Psoas muscle (tissue), 8 donors: ENCODE measurements around the gene ITGB1. TPM values are rescaled to one million over a fixed set of nuclear protein-coding genes. Genes with fewer than 3 reads are reported as not detected.
"Not testable (repeated sequence)": the region's sequence is repeated elsewhere in the genome, so short reads cannot be mapped to it uniquely, and the experiment has no call there.

Source experiments
- ATAC-seq, 4 donors: fragments of 200-7000 bp; cut with Tn5 transposase; one replicate each; pipeline ENCODE4 v1.9.1; 2020; ENCODE audit warnings: moderate library complexity in 3 of 4, mild to moderate bottlenecking in 2 of 4
- DNase-seq, 2 donors: peaks; one replicate each; pipeline ENCODE4 v3.0.0-alpha.2; 2020
- H3K27ac ChIP-seq: fragments of 200-600 bp; one replicate; pipeline ENCODE4 v1.8.0; 2022
- H3K27me3 ChIP-seq, 3 donors: fragments of 200-600 bp in 1 of 3; one replicate each; pipeline versions ENCODE4 v1.6.1 to v1.8.0; 2013 to 2022; ENCODE audit warnings: low read length in 2 of 3, mild to moderate bottlenecking in 2 of 3, moderate library complexity in 1 of 3; ENCODE audit not compliant: insufficient read depth in 3 of 3
- H3K36me3 ChIP-seq, 2 donors: fragments of 200-600 bp in 1 of 2; one replicate each; pipeline versions ENCODE4 v1.6.1 to v1.8.0; 2013 to 2022; ENCODE audit warnings: low read depth in 1 of 2, mild to moderate bottlenecking in 1 of 2, moderate library complexity in 1 of 2; ENCODE audit not compliant: insufficient read depth in 1 of 2
- H3K4me1 ChIP-seq: fragments of 200-600 bp; one replicate; pipeline ENCODE4 v1.8.0; 2022
- H3K4me3 ChIP-seq: fragments of 200-600 bp; one replicate; pipeline ENCODE4 v1.8.0; 2022; ENCODE audit warnings: mild to moderate bottlenecking
- H3K9me3 ChIP-seq: fragments of 200-600 bp; one replicate; pipeline ENCODE4 v1.8.0; 2022
- WGBS, 3 donors: extraction: QIAGEN DNeasy Blood & Tissue Kit; methylation state at CpG; one replicate each; pipeline versions ENCODE4 v1.1.6 to v1.1.7; 2013; 5-methylcytosine and 5-hydroxymethylcytosine counted together
- intact Hi-C, 2 donors: fragments of 100-400 bp; cut with DNase I; formaldehyde crosslinking; loops; one replicate each; pipeline versions ENCODE4 v1.11.0 to v1.14.2; 2022
- polyA plus RNA-seq, 3 donors: library from polyadenylated mRNA; stranded (reverse); fragments of 200-250 nt; gene quantifications; one replicate each; pipeline ENCODE4 v1.2.3, GENCODE V29; 2013
- total RNA-seq, 4 donors: library from RNA; stranded (reverse); fragmentation: NEBNext Ultra II Directional in 2 of 4; extraction: Animal tissue kit (Norgen Biotek cat#: 25700) in 2 of 4; gene quantifications; one replicate each; pipeline versions ENCODE4 v1.2.1 to v1.2.4, GENCODE V29; 2021 to 2023
- TF ChIP-seq, protein P1 (sequence below): fragments of 200-600 bp; IDR thresholded peaks from one replicate; pipeline ENCODE4 v1.8.0; 2022; ENCODE audit warnings: antibody characterized with exemption
- donor health status: healthy with polysubstance abuse.
- donor health status: DM: no; HTN: no; CAD: no; lungs with moderate emphysema.
- donor health status: Bipolar disorder and iron deficiency.
- donor health status: healthy.
- donor health status: DM: yes; HTN: yes; CAD: no.
- donor health status: DM: no; HTN: no; CAD: no.
- donor health status: DM: no; HTN: no; CAD: no.
- donor health status: DM: yes; HTN: yes; CAD: no.

ITGB1 gene
- total and polyA plus RNA-seq, 7 donors, result 215 to 569 (median 255) TPM

DNA sequence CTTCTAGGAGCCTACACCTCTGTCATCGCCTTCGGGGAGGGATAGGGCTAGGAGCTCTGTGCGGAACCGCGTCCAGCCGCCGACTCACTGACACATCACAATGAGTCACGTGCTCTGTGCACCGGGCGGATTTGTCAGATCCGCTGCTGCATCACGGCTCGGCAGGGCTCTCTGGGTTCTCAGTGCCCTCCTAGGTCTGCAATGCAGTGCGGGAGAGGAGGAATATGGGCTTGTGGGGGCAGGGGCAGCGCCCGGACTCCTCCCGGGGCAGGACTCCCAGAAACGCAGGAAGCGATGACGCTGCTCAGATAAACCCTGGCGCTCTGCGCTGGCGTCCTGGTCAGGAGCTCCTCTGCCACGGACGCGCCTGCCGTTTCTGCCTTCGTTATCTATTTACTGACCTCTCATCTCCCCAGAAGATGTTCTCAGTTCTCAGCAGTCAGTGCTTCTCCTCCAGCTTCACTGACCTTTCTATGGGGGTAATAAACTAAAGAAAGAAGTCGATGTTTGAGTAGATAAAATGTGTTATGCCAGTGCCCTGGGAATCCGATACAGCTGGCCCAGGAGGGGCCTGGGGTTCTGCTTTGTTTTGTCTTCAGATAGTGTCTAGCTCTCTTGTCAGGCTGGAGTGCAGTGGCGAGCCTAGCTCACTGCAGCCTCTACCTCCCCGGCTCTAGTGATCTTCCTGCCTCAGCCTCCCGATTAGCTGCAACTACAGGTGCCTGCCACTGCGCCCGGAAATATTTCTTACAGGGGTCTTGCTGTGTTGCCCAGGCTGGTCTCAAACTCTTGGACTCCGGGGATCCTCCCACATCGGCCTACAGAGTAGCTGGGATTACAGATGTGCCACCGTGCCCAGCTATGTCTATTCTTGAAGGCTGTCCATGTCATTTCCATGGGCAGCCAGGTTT lies 22.8 kb upstream of the ITGB1 start:
- WGBS, 3 donors, result 11 to 13% (median 12%) methylated on average over 38 of the region's 38 CpGs
- peak overlapping the region; percentile 91 for H3K27ac ChIP-seq
- DNase-seq (peak; percentile 92 to 95), ATAC-seq (peak; percentile 98 to 99 (median 99))
- H3K4me3 ChIP-seq, result peak overlapping the region; percentile 70
- no peaks in the 10 kb centered on the region for H3K36me3 ChIP-seq
- H3K4me1 ChIP-seq, result peaks cover 8% of the 10 kb centered on the region
- no peaks in the 10 kb centered on the region for H3K27me3 ChIP-seq
- H3K9me3 ChIP-seq, result no peaks in the 10 kb centered on the region
- intact Hi-C loops, result loop anchor here in 1 of 2 donors (2.0 kb wide), 1 partner anchor 22 kb away; the partner anchor contains the start of gene ITGB1
- TF ChIP-seq, protein P1, sequence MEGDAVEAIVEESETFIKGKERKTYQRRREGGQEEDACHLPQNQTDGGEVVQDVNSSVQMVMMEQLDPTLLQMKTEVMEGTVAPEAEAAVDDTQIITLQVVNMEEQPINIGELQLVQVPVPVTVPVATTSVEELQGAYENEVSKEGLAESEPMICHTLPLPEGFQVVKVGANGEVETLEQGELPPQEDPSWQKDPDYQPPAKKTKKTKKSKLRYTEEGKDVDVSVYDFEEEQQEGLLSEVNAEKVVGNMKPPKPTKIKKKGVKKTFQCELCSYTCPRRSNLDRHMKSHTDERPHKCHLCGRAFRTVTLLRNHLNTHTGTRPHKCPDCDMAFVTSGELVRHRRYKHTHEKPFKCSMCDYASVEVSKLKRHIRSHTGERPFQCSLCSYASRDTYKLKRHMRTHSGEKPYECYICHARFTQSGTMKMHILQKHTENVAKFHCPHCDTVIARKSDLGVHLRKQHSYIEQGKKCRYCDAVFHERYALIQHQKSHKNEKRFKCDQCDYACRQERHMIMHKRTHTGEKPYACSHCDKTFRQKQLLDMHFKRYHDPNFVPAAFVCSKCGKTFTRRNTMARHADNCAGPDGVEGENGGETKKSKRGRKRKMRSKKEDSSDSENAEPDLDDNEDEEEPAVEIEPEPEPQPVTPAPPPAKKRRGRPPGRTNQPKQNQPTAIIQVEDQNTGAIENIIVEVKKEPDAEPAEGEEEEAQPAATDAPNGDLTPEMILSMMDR, result no peak

DNA sequence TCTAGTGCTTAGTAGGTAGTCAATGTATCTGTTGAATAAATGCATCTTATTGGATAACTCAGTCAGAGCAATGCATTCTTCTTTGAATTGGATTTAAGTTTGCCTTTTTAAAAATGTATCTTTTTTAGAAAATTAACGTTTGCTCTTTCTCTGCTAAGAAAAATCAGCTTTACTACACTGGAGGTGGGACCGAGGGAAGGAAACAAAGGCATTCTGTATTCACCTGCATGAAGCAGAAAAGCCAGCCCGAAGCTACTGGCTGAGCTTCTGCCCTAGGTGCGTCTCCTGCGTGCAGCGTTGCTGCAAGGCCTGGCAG lies 22.2 kb upstream of the ITGB1 start:
- TF ChIP-seq, protein P1, result no peak
- H3K27ac ChIP-seq, result peak overlapping the region; percentile 91
- ATAC-seq (no peak), DNase-seq (no peak)
- no peaks in the 10 kb centered on the region for H3K36me3 ChIP-seq
- H3K4me1 ChIP-seq, result peaks cover 8% of the 10 kb centered on the region
- H3K9me3 ChIP-seq, result no peaks in the 10 kb centered on the region
- peak overlapping the region; percentile 70 for H3K4me3 ChIP-seq
- no peaks in the 10 kb centered on the region for H3K27me3 ChIP-seq
- intact Hi-C loops, result loop anchor here in 1 of 2 donors (2.0 kb wide), 1 partner anchor 21 kb away; the partner anchor contains the start of gene ITGB1
- 2 to 4% (median 3%) methylated on average over 6 of the region's 6 CpGs for WGBS, 3 donors

DNA sequence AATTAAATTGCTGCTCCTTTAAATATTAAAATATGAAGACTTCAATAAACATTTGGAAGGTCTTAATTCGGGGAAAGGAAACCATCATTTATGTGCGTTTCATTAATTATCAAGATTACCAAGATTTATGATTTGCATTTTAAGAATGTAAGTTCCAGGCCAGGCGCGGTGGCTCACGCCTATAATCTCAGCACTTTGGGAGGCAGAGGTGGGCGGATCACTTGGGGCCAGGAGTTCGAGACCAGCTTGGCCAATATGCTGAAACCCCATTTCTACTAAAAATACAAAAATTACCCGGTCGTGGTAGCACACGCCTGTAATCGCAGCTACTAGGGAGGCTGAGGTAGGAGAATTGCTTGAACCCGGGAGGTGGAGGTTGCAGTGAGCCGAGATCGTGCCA lies 21.7 kb upstream of the ITGB1 start:
- 91 to 95% (median 91%) methylated on average over 14 of the region's 14 CpGs for WGBS, 3 donors
- DNase-seq, H3K36me3 ChIP-seq, H3K4me3 ChIP-seq, H3K27ac ChIP-seq, H3K4me1 ChIP-seq, H3K27me3 ChIP-seq, ATAC-seq, H3K9me3 ChIP-seq: not testable (repeated sequence)
- intact Hi-C loops, result loop anchor here in 1 of 2 donors (2.0 kb wide), 1 partner anchor 21 kb away; the partner anchor contains the start of gene ITGB1

DNA sequence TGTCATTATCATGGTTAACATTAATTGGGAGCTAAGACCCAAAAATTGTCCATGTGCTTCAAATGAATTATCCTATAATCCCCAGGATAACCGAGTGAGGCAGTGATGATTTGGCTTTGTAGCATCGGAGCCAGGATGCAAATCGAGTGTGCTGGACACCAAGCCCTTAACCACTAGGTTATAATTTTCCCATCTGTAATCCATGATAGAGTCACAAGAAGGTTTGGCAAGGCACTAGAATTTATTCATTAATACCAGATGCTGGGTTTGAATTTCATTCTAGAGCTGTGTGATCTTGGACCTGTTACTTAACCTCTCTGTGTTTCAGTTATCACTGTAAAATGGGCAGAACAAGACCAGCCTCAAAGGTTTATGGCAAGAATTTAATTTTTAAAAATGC lies 21.0 kb upstream of the ITGB1 start:
- WGBS, 3 donors, result 56 to 64% (median 59%) methylated on average over 3 of the region's 3 CpGs
- Histone ChIP-seq H3K9me3 (no peaks in the 10 kb centered on the region), H3K27ac (no peak overlapping the region), H3K4me1 (peaks cover 8% of the 10 kb centered on the region), H3K4me3 (no peak overlapping the region), H3K27me3 (no peaks in the 10 kb centered on the region), H3K36me3 (no peaks in the 10 kb centered on the region)
- intact Hi-C loops, result no loop called here
- DNase-seq (no peak), ATAC-seq (no peak)
- TF ChIP-seq, protein P1, result no peak

DNA sequence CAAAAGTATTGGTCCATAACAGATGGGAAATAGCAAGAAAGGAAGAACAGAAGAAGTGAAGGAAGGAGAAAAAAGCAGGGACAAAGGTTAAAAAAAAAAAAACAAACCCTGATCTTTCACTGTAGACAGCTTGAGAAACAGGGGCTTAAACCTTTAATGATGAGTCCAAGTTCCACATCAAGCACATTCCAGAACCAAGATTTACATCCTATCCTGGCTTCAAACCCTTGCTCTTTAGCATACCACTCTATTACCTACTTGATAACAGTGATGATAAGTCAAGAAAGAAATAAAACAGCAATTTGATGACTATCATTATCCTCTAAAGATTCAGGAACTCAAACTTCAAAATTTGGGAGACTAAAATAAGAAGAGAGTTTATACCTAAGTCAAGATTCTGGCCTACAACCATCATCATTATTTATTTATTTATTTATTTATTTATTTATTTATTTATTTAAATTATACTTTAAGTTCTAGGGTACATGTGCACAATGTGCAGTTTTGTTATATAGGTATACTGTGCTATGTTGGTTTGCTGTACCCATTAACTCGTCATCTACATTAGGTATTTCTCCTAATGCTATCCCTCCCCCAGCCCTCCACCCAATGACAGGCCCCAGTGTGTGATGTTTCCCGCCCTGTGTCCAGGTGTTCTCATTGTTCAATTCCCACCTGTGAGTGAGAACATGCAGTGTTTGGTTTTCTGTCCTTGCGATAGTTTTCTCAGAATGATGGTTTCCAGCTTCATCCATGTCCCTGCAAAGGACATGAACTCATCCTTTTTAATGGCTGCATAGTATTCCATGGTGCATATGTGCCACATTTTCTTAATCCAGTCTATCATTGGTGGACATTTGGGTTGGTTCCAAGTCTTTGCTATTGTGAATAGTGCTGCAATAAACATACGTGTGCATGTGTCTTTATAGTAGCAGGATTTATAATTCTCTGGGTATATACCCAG lies 20.1 kb upstream of the ITGB1 start:
- H3K4me3 ChIP-seq, H3K27ac ChIP-seq: not testable (repeated sequence)
- WGBS, 3 donors, result 92 to 96% (median 93%) methylated on average over 4 of the region's 4 CpGs

More for the DNA sequence above, 20.1 kb upstream of the ITGB1 start:
- H3K27me3 ChIP-seq, ATAC-seq, H3K9me3 ChIP-seq, intact Hi-C loops, H3K36me3 ChIP-seq, DNase-seq, H3K4me1 ChIP-seq: not testable (repeated sequence)
